Spleen (tissue), 11 donors: ENCODE data around the gene GOLIM4. TPM values are rescaled to one million over a fixed set of nuclear protein-coding genes. Genes with fewer than 3 reads are reported as not detected.

Experiments used
- DNase-seq: peaks from one replicate; pipeline ENCODE4 v3.0.0-alpha.2; 2020
- H3K27ac ChIP-seq, 8 donors: fragments of 200-600 bp; sonication (generic) in 7 of 8; 1 replicate in 4 of 8; 2 replicates in 4 of 8; pipeline versions ENCODE4 v1.5.0 to v1.8.0; 2016 to 2021; ENCODE audit warnings: inconsistent platforms in 4 of 8, mild to moderate bottlenecking in 4 of 8, moderate library complexity in 1 of 8
- H3K27me3 ChIP-seq, 7 donors: fragments of 200-600 bp; sonication (generic) in 6 of 7; replicated peaks in 1 of 7; 1 replicate in 4 of 7; 2 replicates in 3 of 7; pipeline versions ENCODE4 v1.5.0 to v1.8.0; 2016 to 2021; ENCODE audit warnings: inconsistent platforms in 3 of 7, mild to moderate bottlenecking in 1 of 7
- H3K36me3 ChIP-seq, 6 donors: fragments of 200-600 bp; sonication (generic) in 5 of 6; 1 replicate in 4 of 6; 2 replicates in 2 of 6; pipeline versions ENCODE4 v1.5.0 to v1.8.0; 2016 to 2021; ENCODE audit warnings: inconsistent platforms in 2 of 6
- H3K4me1 ChIP-seq, 6 donors: fragments of 200-600 bp; sonication (generic) in 5 of 6; 1 replicate in 3 of 6; 2 replicates in 3 of 6; pipeline versions ENCODE4 v1.5.0 to v1.8.0; 2016 to 2021; ENCODE audit warnings: inconsistent platforms in 3 of 6
- H3K4me3 ChIP-seq, 8 donors: fragments of 200-600 bp; sonication (generic) in 7 of 8; 1 replicate in 4 of 8; 2 replicates in 4 of 8; pipeline versions ENCODE4 v1.5.0 to v1.8.0; 2016 to 2021; ENCODE audit warnings: inconsistent platforms in 4 of 8, mild to moderate bottlenecking in 4 of 8, moderate library complexity in 2 of 8
- H3K9me3 ChIP-seq, 8 donors: fragments of 200-600 bp; sonication (generic) in 7 of 8; 1 replicate in 4 of 8; 2 replicates in 4 of 8; pipeline versions ENCODE4 v1.5.0 to v1.8.0; 2016 to 2021; ENCODE audit warnings: inconsistent platforms in 4 of 8
- POLR2A ChIP-seq, 3 donors: fragments of 450-650 bp; IDR thresholded peaks; one replicate each; pipeline ENCODE4 v1.5.1; 2017; ENCODE audit warnings: antibody characterized with exemption in 3 of 3, mild to moderate bottlenecking in 1 of 3
- POLR2AphosphoS5 ChIP-seq, 3 donors: sonication (generic); formaldehyde crosslinking; IDR thresholded peaks; one replicate each; pipeline ENCODE4 v1.5.1; 2017; ENCODE audit warnings: antibody characterized with exemption in 3 of 3
- WGBS, 5 donors: extraction: QIAGEN DNeasy Blood & Tissue Kit in 3 of 5; methylation state at CpG; one replicate each; pipeline versions ENCODE4 v1.1.5 to v1.1.7; 2013 to 2018; 5-methylcytosine and 5-hydroxymethylcytosine counted together
- intact Hi-C: fragments of 100-400 bp; cut with DNase I; formaldehyde crosslinking; loops from one replicate; pipeline ENCODE4 v1.15.0; 2023; ENCODE audit warnings: low total_unique reads
- polyA plus RNA-seq, 3 donors: library from polyadenylated mRNA; stranded (reverse); fragments of 200-250 nt; gene quantifications; one replicate each; pipeline ENCODE4 v1.2.1, GENCODE V29; 2013
- total RNA-seq, 7 donors: library from RNA; depleted of rRNA in 3 of 7; stranded (reverse); fragments of >200 nt in 3 of 7; fragmentation: NEBNext Ultra II Directional in 4 of 7; extraction: Animal tissue kit (Norgen Biotek cat#: 25700) in 4 of 7; gene quantifications; one replicate each; pipeline versions ENCODE4 v1.1.0 to v1.2.1, GENCODE V29; 2016 to 2021
- TF ChIP-seq, protein P1 (sequence below), 11 experiments: fragments of 200-600 bp in 7 of 11; fragments of 450-650 bp in 4 of 11; sonication (generic) in 4 of 11; IDR thresholded peaks in 8 of 11; conservative IDR thresholded peaks in 3 of 11; 1 replicate in 7 of 11; 2 replicates in 4 of 11; pipeline versions ENCODE4 v1.4.0 to v1.8.0; 2016 to 2021; ENCODE audit warnings: antibody characterized with exemption in 11 of 11, inconsistent platforms in 4 of 11, mild to moderate bottlenecking in 1 of 11
- donor health status: healthy with polysubstance abuse.
- donor health status: DM: no; HTN: no; CAD: no; lungs with moderate emphysema.
- donor health status: DM: no; HTN: no; CAD: no.
- donor health status: Bipolar disorder and iron deficiency.
- donor health status: healthy.
- donor health status: DM: no; HTN: no; CAD: no.
- donor health status: DM: yes; HTN: yes; CAD: no.

Gene GOLIM4
- total and polyA plus RNA-seq, 10 donors = 5.5 to 44.8 (median 23.1) TPM

DNA sequence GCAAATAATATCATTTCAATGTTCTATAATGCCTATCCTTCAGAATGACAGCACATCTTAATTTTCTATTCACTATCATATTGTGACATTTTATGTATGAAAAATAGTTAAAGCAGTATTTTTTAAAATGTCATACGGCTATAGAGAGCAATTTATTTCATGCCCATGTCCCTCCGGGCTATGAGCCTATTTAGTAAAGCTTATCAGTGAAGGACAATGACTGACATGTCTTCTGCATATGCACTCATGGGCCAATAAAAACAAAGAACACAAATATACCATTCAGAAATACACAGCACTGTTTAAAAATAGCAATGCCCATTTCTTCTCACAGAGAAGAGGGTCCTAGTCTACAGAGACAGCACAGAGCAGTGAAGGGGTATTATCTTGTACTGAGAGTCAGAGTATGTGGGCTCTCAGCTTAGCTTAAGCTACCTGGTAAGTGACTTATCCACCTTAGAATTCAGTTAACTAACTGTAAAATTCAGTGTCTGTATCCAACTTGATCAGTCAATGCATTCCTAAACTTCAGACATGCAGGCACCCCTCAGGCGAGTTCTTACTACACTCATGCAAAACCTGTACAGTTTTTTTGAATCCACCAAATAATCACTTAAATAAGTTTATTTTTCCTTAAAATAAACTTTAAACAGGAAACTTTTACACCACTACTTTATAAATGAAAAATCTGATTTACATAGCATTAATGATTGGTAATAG lies 9.0 kb downstream of the GOLIM4 start:
- Histone ChIP-seq H3K4me3 (no peak overlapping the region), H3K4me1 (peaks cover 0 to 19% (median 9%) of the 10 kb centered on the region in 6 donors), H3K36me3 (no peaks in the 10 kb centered on the region), H3K27me3 (no peaks in the 10 kb centered on the region), H3K27ac (no peak overlapping the region), H3K9me3 (no peaks in the 10 kb centered on the region)
- TF ChIP-seq, protein P1, sequence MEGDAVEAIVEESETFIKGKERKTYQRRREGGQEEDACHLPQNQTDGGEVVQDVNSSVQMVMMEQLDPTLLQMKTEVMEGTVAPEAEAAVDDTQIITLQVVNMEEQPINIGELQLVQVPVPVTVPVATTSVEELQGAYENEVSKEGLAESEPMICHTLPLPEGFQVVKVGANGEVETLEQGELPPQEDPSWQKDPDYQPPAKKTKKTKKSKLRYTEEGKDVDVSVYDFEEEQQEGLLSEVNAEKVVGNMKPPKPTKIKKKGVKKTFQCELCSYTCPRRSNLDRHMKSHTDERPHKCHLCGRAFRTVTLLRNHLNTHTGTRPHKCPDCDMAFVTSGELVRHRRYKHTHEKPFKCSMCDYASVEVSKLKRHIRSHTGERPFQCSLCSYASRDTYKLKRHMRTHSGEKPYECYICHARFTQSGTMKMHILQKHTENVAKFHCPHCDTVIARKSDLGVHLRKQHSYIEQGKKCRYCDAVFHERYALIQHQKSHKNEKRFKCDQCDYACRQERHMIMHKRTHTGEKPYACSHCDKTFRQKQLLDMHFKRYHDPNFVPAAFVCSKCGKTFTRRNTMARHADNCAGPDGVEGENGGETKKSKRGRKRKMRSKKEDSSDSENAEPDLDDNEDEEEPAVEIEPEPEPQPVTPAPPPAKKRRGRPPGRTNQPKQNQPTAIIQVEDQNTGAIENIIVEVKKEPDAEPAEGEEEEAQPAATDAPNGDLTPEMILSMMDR (IDR thresholded peaks at IDR 0.05 in 8 of 11, conservative IDR thresholded peaks at IDR 0.05 in 3 of 11) = no peak
- TF ChIP-seq POLR2A (IDR thresholded peaks at IDR 0.05) (no peak), POLR2AphosphoS5 (IDR thresholded peaks at IDR 0.05) (no peak)
- 91 to 95% (median 93%) methylated on average over 3 of the region's 3 CpGs for WGBS, 5 donors
- intact Hi-C loops = no loop called here
- no peak for DNase-seq

DNA sequence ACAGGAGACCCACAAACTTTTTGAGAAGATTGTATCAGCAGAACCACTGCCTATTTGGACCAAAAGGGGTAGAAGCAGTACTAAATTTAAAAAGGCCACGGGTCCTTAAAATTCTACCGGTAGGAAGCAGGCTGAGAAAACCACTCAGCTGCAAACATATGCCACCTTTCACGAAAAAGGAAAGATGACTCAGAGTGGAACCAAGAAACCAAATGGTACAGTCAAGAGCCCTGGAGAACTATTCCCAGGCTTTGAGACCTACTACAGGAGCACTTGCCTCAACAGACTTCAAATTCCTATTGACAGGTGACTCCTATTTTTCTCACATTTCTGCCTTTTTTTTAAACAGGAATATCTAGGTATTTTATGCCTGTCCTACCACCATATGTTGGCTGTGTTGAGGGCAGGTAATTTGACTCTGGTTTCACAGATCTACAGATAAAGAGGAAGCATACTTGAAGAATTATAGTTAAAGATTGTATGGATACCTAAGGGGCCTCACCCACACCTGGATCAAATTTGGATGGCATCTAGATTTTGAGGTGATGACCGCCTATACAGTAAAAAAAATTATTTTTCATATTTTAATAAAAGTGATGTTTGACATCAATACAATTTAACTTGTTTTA lies 10.1 kb downstream of the GOLIM4 start:
- no peak overlapping the region for H3K4me3 ChIP-seq
- intact Hi-C loops = no loop called here
- TF ChIP-seq POLR2AphosphoS5 (IDR thresholded peaks at IDR 0.05) = no peak
- peaks cover 0 to 17% (median 9%) of the 10 kb centered on the region in 6 donors for H3K4me1 ChIP-seq
- H3K36me3 ChIP-seq = no peaks in the 10 kb centered on the region
- 57 to 67% (median 65%) methylated on average over 4 of the region's 4 CpGs for WGBS, 5 donors
- no peak for DNase-seq
- H3K27ac ChIP-seq = no peak overlapping the region
- no peaks in the 10 kb centered on the region for H3K27me3 ChIP-seq
- no peaks in the 10 kb centered on the region for H3K9me3 ChIP-seq

DNA sequence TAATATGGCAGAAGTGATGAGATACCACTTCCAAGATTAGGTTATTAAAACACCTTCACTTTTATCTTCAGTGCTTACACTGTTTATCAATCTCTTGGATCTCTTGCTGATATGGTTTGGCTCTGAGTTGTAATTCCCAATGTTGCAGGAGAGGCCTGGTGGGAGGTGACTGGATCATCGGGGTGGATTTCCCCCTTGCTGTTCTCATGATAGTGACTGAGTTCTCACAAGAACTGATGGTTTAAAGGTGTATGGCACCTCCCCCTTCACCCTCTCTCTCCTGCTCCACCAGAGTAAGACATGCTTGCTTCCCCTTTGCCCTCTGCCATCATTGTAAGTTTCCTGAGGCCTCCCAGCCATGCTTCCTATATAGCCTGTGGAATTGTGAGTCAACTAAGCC lies 11.8 kb downstream of the GOLIM4 start:
- 77 to 93% (median 83%) methylated on average over 1 of the region's 1 CpG for WGBS, 5 donors
- Histone ChIP-seq H3K4me3 (no peak overlapping the region), H3K9me3 (no peaks in the 10 kb centered on the region), H3K4me1 (peaks cover 0 to 8% (median 6%) of the 10 kb centered on the region in 6 donors), H3K27ac (no peak overlapping the region), H3K36me3 (no peaks in the 10 kb centered on the region), H3K27me3 (no peaks in the 10 kb centered on the region)
- DNase-seq = no peak
- intact Hi-C loops = no loop called here
- TF ChIP-seq POLR2AphosphoS5 (IDR thresholded peaks at IDR 0.05) (no peak), POLR2A (IDR thresholded peaks at IDR 0.05) (no peak)
- TF ChIP-seq, protein P1 (IDR thresholded peaks at IDR 0.05 in 8 of 11, conservative IDR thresholded peaks at IDR 0.05 in 3 of 11) = no peak

DNA sequence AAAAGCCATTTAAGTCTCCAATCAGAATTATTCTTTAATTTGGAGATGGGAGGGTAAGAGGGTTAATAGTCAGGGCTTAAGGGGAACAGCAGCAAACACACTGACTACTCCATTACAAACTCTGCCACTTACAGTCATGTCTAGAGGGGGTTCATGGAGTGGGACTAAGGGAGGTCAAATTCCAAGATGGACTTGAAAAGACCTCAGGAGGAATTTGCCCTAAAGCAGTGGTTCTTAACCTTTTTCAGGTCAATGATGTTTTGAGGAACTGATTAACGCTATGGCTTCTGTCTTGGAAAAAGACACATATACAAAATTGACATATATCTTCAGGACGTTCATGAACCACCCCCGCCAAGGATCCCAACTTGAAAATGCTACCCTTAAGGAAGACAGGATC lies 13.9 kb downstream of the GOLIM4 start:
- Histone ChIP-seq H3K27me3 (no peaks in the 10 kb centered on the region), H3K9me3 (no peaks in the 10 kb centered on the region), H3K36me3 (no peaks in the 10 kb centered on the region), H3K27ac (no peak overlapping the region), H3K4me1 (no peaks in the 10 kb centered on the region), H3K4me3 (no peak overlapping the region)
- DNase-seq = no peak
- TF ChIP-seq, protein P1 (IDR thresholded peaks at IDR 0.05 in 8 of 11, conservative IDR thresholded peaks at IDR 0.05 in 3 of 11) = no peak
- no peak for TF ChIP-seq POLR2AphosphoS5 (IDR thresholded peaks at IDR 0.05)
- 85 to 91% (median 90%) methylated on average over 3 of the region's 3 CpGs for WGBS, 5 donors
- intact Hi-C loops = no loop called here
